ENCODE results near the gene KCNQ2. TPM values are rescaled to one million over a fixed set of nuclear protein-coding genes. Genes with fewer than 3 reads are reported as not detected.

KCNQ2 gene
- total and polyA plus RNA-seq, 2 experiments from 2014 or later = 68.5 to 92.4 TPM

- TF ChIP-seq REST (IDR thresholded peaks at IDR 0.05; ENCODE audit: unreplicated experiment) (no peak), ZNF114 (CRISPR knock-in tag; IDR thresholded peaks at IDR 0.05) (no peak)
Observed at GRCh38 chr20:63507083-63507743, 34.8 kb upstream of the KCNQ2 start (continued).

GRCh38 chr20:63505723-63506122, 33.3 kb upstream of the KCNQ2 start:
- H4K20me1 ChIP-seq (replicated peaks; ENCODE audit: insufficient read depth) = no peaks in the 10 kb centered on the region
- no peak overlapping the region for H3K4me3 ChIP-seq
- no peak overlapping the region for H3K4me2 ChIP-seq
- H3F3A ChIP-seq (replicated peaks; ENCODE audit: low read depth) = 0 out of 2 replicates have a peak, but pooled peaks cover 3% of the 10 kb centered on the region
- H2AFZ ChIP-seq = no peak overlapping the region
- H3K9me3 Mint-ChIP-seq = peaks cover 37% of the 10 kb centered on the region
- no peaks in the 10 kb centered on the region for H3K27me3 ChIP-seq (ENCODE audit: insufficient read depth)
- no peak overlapping the region for H3K4me3 Mint-ChIP-seq
- peaks cover 6% of the 10 kb centered on the region for H3K4me1 ChIP-seq (ENCODE audit: insufficient read depth)
- H3K27ac Mint-ChIP-seq = no peak overlapping the region
- H3K27ac ChIP-seq (ENCODE audit: low read depth) = no peak overlapping the region
- ATAC-seq (no peak), DNase-seq (ENCODE audit: low spot score) (no peak)
- H3K9me2 ChIP-seq (ENCODE audit: insufficient read depth) = no peaks in the 10 kb centered on the region
- TF ChIP-seq ZNF331 (CRISPR knock-in tag; IDR thresholded peaks at IDR 0.05; ENCODE audit: low read depth) = no peak
- TF ChIP-seq ETS1 (IDR thresholded peaks at IDR 0.05) = no peak
- no peak for TF ChIP-seq CREB1 (CRISPR knock-in tag; IDR thresholded peaks at IDR 0.05; ENCODE audit: low read depth)
- no peak for TF ChIP-seq NANOG (IDR thresholded peaks at IDR 0.05; ENCODE audit: borderline replicate concordance)
- no peak for TF ChIP-seq EZH2phosphoT487 (IDR thresholded peaks at IDR 0.05; ENCODE audit: unreplicated experiment)
- no peak for TF ChIP-seq JUNB (IDR thresholded peaks at IDR 0.05; ENCODE audit: unreplicated experiment)
- no peak for TF ChIP-seq STAT1 (IDR thresholded peaks at IDR 0.05; ENCODE audit: unreplicated experiment)
- no peak for TF ChIP-seq ZNF462 (CRISPR knock-in tag; IDR thresholded peaks at IDR 0.05)
- no peak for TF ChIP-seq POLR2AphosphoS5 (IDR thresholded peaks at IDR 0.05; ENCODE audit: low read depth)
- TF ChIP-seq ZNF114 (CRISPR knock-in tag; IDR thresholded peaks at IDR 0.05) = no peak
- H3K36me3 Mint-ChIP-seq (ENCODE audit: low read depth) = peaks cover 12% of the 10 kb centered on the region
- H3K79me2 ChIP-seq (replicated peaks; ENCODE audit: insufficient read depth) = no peaks in the 10 kb centered on the region
- H3K27me3 Mint-ChIP-seq (ENCODE audit: insufficient read depth, low read depth, poor library complexity) = peaks cover 8% of the 10 kb centered on the region
- no peaks in the 10 kb centered on the region for H3K36me3 ChIP-seq (ENCODE audit: insufficient read depth)
- peaks cover 5% of the 10 kb centered on the region; the same call in 2 of the 3 replicates for H3K4me1 Mint-ChIP-seq

All from GM23338 (cell line).